ENCODE data around the gene TMEM145.

The TMEM145 gene

GRCh38 chr19:42278452-42279154, 34.5 kb upstream of the TMEM145 start:
- no peak for DNase-seq (ENCODE audit: low spot score)

GRCh38 chr19:42279155-42279901, 33.8 kb upstream of the TMEM145 start:
- DNase-seq (ENCODE audit: low spot score) = no peak

- DNase-seq (ENCODE audit: low spot score) = peak; percentile 95
Measured at GRCh38 chr19:42279902-42280814, 33.0 kb upstream of the TMEM145 start.

- peak; percentile 47 for DNase-seq (ENCODE audit: low spot score)
Measured at GRCh38 chr19:42280815-42281145, 32.3 kb upstream of the TMEM145 start.

DNA sequence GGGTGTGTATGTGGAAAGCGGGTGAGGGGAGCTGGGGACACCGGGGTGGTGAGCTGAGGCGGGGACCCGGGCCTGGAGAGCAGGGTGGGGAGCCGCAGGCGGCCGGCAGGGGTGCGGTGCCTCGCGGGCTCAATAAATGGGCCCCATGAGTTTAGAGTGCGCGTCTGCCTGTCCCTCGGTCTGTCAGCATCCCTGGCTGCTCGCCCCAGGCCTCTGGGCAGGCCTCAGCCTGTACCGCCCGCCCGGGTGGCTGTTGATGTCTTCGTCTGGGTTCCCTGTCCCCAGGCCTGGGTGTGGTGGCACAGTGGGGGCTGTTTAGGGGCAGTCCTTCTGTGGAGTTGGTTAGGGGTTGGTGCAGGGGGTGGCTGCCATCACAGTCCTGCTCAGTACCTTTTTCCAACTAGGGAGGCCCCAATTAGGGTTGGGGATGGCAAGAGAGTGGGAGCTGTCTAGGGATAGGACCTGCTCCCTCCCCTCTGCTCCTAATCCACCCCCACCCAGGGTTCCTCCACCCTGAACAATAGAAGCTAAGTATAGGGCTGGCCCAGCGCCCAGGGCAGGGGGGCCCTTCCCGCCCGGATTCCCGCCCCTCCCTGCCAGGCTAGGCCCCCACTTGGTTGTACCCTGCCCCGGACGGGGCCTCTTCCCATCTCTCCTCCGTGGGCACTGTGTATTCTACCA, 31.8 kb upstream of the TMEM145 start:
- no peak for DNase-seq (ENCODE audit: low spot score)

DNA sequence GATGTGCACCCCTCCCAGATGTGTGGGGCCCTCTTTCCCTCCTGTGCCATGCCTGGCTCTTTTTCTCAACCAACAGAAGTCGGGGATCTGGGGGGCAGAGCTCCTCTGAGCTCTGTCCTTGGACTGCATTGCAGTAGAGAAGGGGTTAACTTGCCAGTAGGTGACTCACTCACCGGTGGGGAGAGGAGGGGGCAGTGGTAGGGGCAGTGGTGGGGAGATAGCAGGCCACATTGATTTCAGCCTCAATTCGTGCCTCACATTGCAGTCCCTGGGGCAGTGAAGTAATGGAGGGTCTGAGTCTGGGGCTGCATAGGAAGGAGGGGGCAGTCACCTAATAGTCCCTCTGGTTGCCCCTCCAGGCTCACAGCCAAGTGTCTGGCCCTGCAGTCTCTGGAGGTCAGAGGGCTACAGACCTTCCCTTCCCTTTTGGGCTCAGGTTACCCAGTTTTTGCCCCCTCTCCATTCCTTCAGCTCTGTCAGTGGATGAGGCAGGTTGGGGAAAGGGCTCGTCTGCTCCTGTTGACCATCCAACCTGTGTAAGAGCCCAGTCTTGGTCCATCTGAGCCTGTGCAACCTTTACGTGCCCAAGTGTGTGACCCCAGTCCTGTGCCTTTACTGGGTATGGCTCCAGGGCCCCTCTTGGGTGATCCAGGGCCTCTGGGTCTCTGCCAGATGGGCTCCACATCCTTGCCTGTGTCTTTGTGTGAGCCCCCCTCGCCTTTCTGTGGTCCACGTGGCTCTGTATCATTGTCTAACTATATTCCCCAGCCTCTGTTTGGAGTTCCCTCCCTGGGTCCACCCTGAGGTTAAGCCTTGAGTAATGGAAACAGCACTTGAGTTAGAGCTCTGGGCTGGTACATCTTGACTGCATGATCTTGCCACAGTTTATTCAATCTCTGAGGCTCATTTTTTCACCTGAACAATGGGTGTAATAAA, 31.0 kb upstream of the TMEM145 start:
- no peak for DNase-seq (ENCODE audit: low spot score)

- no peak for DNase-seq (ENCODE audit: low spot score)
Measured at GRCh38 chr19:42282819-42283187, 30.3 kb upstream of the TMEM145 start.

- peak; percentile 97 for DNase-seq (ENCODE audit: low spot score)
Measured at GRCh38 chr19:42283188-42284065, 29.7 kb upstream of the TMEM145 start.

- peak; percentile 97 for DNase-seq (ENCODE audit: low spot score)
Measured at GRCh38 chr19:42284066-42284501, 29.0 kb upstream of the TMEM145 start.

DNA sequence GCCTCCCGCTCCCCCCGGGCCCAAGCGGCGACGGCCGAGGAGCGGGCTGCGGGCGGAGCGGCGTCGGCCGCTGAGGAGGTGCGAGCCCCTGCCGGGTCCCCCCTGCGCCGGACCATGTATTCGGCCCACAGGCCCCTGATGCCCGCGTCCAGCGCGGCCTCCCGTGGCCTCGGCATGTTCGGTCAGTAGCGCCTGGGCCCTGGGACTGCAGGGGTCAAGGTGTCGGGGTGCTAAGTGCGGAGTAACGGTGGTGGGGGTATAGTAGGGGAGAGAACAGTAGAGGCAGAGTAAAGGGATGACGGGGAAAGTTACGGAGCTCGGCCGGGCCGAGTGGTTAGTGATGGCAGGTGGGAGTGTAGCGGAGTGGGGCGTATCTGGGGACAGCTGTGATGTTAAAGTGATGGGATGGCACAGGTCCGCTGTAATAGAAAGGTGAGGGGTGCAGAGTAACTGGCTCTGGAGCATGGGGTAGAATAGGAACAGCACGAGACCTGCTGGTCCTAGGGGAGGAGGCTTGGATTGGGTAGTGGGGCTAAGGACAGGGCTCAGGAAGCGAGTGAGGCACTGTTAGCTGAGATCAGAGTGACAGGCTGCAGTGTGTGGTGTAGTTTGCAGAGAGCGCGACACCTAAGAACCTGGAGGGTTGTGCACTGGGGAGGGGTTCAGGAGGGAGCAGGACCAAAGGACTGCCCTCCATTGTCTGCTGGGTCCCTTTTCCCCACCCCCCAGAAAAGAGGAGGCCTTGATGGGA, 28.3 kb upstream of the TMEM145 start:
- no peak for DNase-seq (ENCODE audit: low spot score)

- no peak for DNase-seq (ENCODE audit: low spot score)
Measured at GRCh38 chr19:42285541-42285941, 27.6 kb upstream of the TMEM145 start.

DNA sequence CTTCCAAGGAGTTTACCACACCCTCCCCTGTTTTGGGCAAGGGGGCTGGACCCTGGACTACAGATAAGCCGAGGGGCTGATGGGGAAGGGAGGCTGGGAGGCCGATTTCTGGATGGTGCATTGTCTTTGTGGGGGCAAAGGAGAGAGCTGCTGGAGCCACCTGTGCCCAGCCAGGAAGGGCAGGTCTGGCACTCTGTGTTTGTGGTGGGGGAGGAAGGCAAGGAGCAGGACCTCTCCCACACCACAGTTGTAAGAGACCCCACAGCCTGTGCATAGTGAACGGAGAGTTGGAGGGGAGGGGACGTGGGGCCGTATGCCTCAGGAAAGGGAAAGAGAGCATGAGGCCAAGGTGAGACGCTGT, 27.1 kb upstream of the TMEM145 start:
- DNase-seq (ENCODE audit: low spot score) = no peak

GRCh38 chr19:42286349-42287016, 26.6 kb upstream of the TMEM145 start:
- DNase-seq (ENCODE audit: low spot score) = no peak

DNA sequence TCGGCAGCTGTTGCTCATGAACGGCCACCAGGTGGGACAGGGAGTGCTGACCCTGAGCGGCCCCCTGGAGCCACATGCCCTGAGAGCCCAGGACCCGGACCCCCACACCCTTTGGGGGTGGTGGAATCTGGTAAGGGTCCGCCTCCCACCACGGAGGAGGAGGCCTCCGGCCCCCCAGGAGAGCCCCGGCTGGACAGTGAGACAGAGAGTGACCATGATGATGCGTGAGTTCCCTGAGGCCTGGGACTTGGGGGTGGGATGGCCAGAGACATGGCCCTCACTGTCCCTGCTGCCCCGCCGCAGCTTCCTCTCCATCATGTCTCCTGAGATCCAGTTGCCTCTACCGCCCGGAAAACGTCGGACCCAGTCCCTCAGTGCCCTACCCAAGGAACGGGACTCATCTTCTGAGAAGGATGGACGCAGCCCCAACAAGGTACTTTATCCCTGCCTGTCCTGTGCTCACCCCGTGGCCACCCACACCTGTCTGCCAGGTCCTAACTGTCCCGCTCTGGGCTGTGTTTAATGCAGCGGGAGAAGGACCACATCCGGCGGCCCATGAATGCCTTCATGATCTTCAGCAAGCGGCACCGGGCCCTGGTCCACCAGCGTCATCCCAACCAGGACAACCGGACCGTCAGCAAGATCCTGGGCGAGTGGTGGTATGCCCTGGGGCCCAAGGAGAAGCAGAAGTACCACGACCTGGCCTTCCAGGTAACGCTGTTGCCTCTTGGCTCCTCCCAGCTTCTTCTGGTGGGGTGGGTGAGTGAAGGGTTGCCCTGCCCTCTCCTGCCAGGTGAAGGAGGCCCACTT, 25.9 kb upstream of the TMEM145 start:
- DNase-seq (ENCODE audit: low spot score) = no peak

- no peak for DNase-seq (ENCODE audit: low spot score)
Measured at GRCh38 chr19:42287827-42288107, 25.3 kb upstream of the TMEM145 start.

- no peak for DNase-seq (ENCODE audit: low spot score)
Measured at GRCh38 chr19:42288387-42288786, 24.7 kb upstream of the TMEM145 start.

DNA sequence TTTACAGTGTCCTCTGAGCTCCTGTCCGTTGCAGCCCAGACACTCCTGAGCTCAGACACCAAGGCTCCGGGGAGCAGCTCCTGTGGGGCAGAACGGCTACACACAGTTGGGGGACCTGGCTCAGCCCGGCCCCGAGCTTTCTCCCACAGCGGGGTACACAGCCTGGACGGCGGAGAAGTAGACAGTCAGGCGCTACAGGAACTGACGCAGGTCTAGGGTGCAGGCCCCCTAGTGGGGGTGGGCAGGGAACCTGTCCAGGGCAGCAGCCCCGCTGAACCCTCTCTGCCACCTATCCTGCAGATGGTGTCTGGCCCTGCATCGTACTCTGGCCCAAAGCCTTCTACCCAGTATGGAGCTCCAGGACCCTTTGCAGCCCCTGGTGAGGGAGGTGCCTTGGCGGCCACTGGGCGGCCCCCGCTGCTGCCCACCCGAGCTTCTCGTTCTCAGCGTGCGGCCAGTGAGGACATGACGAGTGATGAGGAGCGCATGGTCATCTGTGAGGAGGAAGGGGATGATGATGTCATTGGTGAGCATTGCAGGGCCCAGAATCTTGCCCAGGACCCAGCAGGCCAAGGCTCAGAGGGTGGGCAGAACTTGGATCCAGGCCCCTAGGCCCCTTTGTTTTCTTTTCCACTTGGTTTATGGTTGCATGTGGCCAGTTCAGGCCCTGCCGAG, 24.1 kb upstream of the TMEM145 start:
- DNase-seq (ENCODE audit: low spot score) = no peak
